GM12875 (cell line): Measurements from ENCODE around the gene SPAG4.
A peak's percentile ranks its signal among the peaks of the same experiment; 100 is the strongest.

Experiments used
- H3K4me3 ChIP-seq: one replicate; pipeline ENCODE4 v1.5.1; 2011; ENCODE audit warnings: low read depth, low read length, control low read depth
- CTCF ChIP-seq: IDR thresholded peaks from 2 replicates; pipeline ENCODE4 v1.5.1; 2011; ENCODE audit warnings: low read depth, mild to moderate bottlenecking, control low read depth, inconsistent platforms, low read length, moderate library complexity, borderline replicate concordance; ENCODE audit not compliant: insufficient read depth

The SPAG4 gene

GRCh38 chr20:35615667-35616464, at the start of gene SPAG4:
Gene SPAG4, plus strand, starts transcription at chr20:35615829. Its CDS starts 175 bp downstream, at chr20:35616004.
- H3K4me3 ChIP-seq = peak within 1 kb of the TSS; percentile 40
- TF ChIP-seq CTCF = no peak

- no peak overlapping the region for H3K4me3 ChIP-seq
- no peak for TF ChIP-seq CTCF
Observed at GRCh38 chr20:35568645-35569044, 47.0 kb upstream of the SPAG4 start.

GRCh38 chr20:35571555-35571954, 44.1 kb upstream of the SPAG4 start:
- no peak for TF ChIP-seq CTCF
- H3K4me3 ChIP-seq = no peak overlapping the region

- no peak overlapping the region for H3K4me3 ChIP-seq
- no peak for TF ChIP-seq CTCF
Observed at GRCh38 chr20:35572838-35573237, 42.8 kb upstream of the SPAG4 start.

- no peak overlapping the region for H3K4me3 ChIP-seq
- no peak for TF ChIP-seq CTCF
Observed at GRCh38 chr20:35575958-35576357, 39.7 kb upstream of the SPAG4 start.

- TF ChIP-seq CTCF = no peak
- no peak overlapping the region for H3K4me3 ChIP-seq
Observed at GRCh38 chr20:35576816-35577215, 38.8 kb upstream of the SPAG4 start.

- TF ChIP-seq CTCF = no peak
- H3K4me3 ChIP-seq = no peak overlapping the region
Observed at GRCh38 chr20:35578469-35578868, 37.2 kb upstream of the SPAG4 start.
